ENCODE data around the gene C20orf141.

C20orf141 gene

DNA sequence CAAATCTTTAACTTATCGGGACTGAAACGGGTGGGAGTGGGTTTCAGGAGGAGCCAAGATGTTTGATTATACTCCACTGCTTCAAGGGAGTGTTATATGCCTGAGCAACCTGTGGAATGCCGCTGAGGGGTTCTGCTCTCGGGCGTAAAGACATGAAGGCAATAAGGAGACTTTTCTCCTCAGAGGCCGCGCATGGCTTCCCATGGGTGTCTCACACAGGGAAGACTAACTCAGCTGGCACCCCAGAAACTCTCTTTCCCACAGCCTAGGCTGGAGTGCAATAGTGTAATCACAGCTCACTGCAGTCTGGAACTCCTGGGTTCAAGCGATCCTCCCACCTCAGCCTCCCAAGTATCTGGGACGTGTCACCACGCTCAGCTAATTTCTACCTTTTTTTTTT is 5.1 kb upstream of the C20orf141 start:
- peaks cover 19% of the 10 kb centered on the region for H3K4me1 ChIP-seq (ENCODE audit: control insufficient read depth, insufficient read depth, low read length)
- H3K27ac ChIP-seq (ENCODE audit: low read depth, low read length), result no peak overlapping the region
- no peak overlapping the region for H3K9ac ChIP-seq (ENCODE audit: low read length)
- H3K27me3 ChIP-seq (ENCODE audit: control insufficient read depth, insufficient read depth, low read length), result peaks cover 33% of the 10 kb centered on the region
- peaks cover 6% of the 10 kb centered on the region for H3K9me3 ChIP-seq (ENCODE audit: control insufficient read depth, insufficient read depth, low read depth, low read length)
- no peak overlapping the region for H3K4me3 ChIP-seq (ENCODE audit: low read depth, low read length)
- H3K36me3 ChIP-seq (ENCODE audit: control insufficient read depth, insufficient read depth, low read length), result no peaks in the 10 kb centered on the region

DNA sequence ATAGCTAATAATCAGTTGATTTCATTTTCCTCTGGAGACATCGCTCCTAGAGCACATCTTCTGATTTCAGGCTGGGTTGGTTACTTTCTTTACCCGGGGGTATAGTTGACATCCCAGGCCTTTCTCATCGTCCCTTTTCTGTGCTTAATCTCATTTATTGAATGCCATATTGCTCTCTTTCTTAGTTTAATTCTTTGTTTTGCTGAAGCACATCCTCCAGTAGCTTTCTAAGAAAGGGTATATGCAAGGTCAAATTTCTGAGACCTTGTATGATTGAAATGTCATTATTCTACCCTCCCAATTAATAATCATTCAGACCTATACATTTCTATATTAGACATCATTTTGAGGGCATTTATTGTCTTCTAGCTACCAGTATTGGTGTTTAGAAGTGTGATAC is 2.6 kb upstream of the C20orf141 start:
- Histone ChIP-seq H3K9ac (ENCODE audit: low read length) (no peak overlapping the region), H3K4me3 (ENCODE audit: low read depth, low read length) (no peak overlapping the region), H3K27ac (ENCODE audit: low read depth, low read length) (no peak overlapping the region), H3K4me1 (ENCODE audit: control insufficient read depth, insufficient read depth, low read length) (peaks cover 5% of the 10 kb centered on the region; the same call in 1 of the 2 replicates), H3K27me3 (ENCODE audit: control insufficient read depth, insufficient read depth, low read length) (peaks cover 10% of the 10 kb centered on the region), H3K9me3 (ENCODE audit: control insufficient read depth, insufficient read depth, low read depth, low read length) (peaks cover 6% of the 10 kb centered on the region), H3K36me3 (ENCODE audit: control insufficient read depth, insufficient read depth, low read length) (no peaks in the 10 kb centered on the region)

DNA sequence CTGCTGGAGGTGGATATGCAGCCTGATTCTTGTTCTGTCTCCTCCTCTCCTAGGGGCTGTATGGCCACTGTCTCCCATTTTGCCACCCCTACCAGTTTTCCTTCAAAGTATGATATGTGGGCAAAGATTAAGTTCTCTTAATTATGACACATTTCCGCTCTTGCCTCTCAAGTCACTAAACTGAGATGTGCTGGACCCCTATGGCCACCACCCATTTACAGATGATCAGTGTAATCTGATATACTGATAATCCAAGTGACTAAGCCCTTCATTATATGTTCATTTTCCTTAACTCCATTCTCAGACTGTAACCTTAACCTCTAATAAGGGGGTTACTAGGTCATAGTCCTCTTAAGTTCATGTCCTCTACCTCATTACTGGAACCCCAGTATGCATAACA is 711 bp upstream of the C20orf141 start:
- Histone ChIP-seq H3K4me3 (ENCODE audit: low read depth, low read length) (no peak overlapping the region), H3K27ac (ENCODE audit: low read depth, low read length) (no peak overlapping the region), H3K9me3 (ENCODE audit: control insufficient read depth, insufficient read depth, low read depth, low read length) (peaks cover 6% of the 10 kb centered on the region), H3K4me1 (ENCODE audit: control insufficient read depth, insufficient read depth, low read length) (peaks cover 5% of the 10 kb centered on the region; the same call in 1 of the 2 replicates), H3K27me3 (ENCODE audit: control insufficient read depth, insufficient read depth, low read length) (peaks cover 13% of the 10 kb centered on the region), H3K9ac (ENCODE audit: low read length) (no peak overlapping the region), H3K36me3 (ENCODE audit: control insufficient read depth, insufficient read depth, low read length) (no peaks in the 10 kb centered on the region)

DNA sequence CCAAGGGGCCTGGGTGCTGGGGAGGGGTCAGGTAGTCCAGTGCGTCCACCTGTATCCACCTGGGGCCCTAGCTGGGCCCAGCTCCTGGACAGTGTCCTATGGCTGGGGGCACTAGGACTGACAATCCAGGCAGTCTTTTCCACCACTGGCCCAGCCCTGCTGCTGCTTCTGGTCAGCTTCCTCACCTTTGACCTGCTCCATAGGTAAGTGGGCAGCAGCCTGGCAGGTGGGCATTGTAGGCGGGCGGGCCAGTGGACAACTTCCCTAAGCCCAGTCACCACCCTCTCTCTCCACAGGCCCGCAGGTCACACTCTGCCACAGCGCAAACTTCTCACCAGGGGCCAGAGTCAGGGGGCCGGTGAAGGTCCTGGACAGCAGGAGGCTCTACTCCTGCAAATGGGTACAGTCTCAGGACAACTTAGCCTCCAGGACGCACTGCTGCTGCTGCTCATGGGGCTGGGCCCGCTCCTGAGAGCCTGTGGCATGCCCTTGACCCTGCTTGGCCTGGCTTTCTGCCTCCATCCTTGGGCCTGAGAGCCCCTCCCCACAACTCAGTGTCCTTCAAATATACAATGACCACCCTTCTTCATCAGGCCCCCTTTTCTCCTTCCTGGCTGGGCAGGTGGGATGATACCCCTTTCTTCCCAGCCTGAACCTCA is 584 bp downstream of the C20orf141 start:
- Histone ChIP-seq H3K4me1 (ENCODE audit: control insufficient read depth, insufficient read depth, low read length) (peaks cover 12% of the 10 kb centered on the region), H3K9ac (ENCODE audit: low read length) (no peak overlapping the region)

DNA sequence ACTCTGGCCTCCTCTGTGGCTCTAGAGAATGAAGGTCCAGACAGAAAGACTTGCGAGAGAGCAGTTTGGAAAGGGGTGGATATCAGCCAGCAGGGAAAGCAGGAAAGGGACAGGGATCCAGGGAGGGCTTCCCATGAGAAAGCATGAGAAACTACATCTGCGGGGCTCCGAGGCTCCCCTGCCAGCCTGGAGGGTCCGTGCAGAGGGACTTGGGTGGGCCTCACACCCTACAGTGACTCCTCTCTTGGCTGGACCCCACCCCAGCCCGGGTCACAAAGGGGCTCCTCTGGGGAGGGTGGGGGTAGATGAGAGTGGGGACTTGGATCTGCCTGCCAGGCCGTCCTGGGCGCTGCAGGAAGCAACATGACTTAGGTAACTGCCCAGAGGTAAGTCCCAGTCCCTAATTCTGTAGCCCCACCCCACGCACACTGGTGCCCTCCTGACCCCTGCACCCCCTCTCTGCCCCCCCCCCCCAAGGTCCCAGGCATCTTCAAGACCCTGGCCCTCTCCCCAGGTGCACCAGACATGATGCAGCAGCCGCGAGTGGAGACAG is 1.3 kb downstream of the C20orf141 start, which contains the start of gene TMEM239:
TSS of gene TMEM239 (plus strand) at position 335 of the 553 bp plus-strand sequence. CDS start at position 526, 191 bp downstream.
- Histone ChIP-seq H3K27ac (ENCODE audit: low read depth, low read length) (no peak within 1 kb of the TSS), H3K36me3 (ENCODE audit: control insufficient read depth, insufficient read depth, low read length) (no peaks in the 10 kb centered on the region), H3K9me3 (ENCODE audit: control insufficient read depth, insufficient read depth, low read depth, low read length) (peaks cover 6% of the 10 kb centered on the region), H3K4me1 (ENCODE audit: control insufficient read depth, insufficient read depth, low read length) (peaks cover 20% of the 10 kb centered on the region), H3K9ac (ENCODE audit: low read length) (no peak within 1 kb of the TSS), H3K4me3 (ENCODE audit: low read depth, low read length) (no peak within 1 kb of the TSS), H3K27me3 (ENCODE audit: control insufficient read depth, insufficient read depth, low read length) (peaks cover 33% of the 10 kb centered on the region)

More for the DNA sequence above, 584 bp downstream of the C20orf141 start:
- Histone ChIP-seq H3K27ac (ENCODE audit: low read depth, low read length) (no peak overlapping the region), H3K27me3 (ENCODE audit: control insufficient read depth, insufficient read depth, low read length) (peaks cover 26% of the 10 kb centered on the region), H3K36me3 (ENCODE audit: control insufficient read depth, insufficient read depth, low read length) (no peaks in the 10 kb centered on the region), H3K9me3 (ENCODE audit: control insufficient read depth, insufficient read depth, low read depth, low read length) (peaks cover 6% of the 10 kb centered on the region), H3K4me3 (ENCODE audit: low read depth, low read length) (no peak overlapping the region)

DNA sequence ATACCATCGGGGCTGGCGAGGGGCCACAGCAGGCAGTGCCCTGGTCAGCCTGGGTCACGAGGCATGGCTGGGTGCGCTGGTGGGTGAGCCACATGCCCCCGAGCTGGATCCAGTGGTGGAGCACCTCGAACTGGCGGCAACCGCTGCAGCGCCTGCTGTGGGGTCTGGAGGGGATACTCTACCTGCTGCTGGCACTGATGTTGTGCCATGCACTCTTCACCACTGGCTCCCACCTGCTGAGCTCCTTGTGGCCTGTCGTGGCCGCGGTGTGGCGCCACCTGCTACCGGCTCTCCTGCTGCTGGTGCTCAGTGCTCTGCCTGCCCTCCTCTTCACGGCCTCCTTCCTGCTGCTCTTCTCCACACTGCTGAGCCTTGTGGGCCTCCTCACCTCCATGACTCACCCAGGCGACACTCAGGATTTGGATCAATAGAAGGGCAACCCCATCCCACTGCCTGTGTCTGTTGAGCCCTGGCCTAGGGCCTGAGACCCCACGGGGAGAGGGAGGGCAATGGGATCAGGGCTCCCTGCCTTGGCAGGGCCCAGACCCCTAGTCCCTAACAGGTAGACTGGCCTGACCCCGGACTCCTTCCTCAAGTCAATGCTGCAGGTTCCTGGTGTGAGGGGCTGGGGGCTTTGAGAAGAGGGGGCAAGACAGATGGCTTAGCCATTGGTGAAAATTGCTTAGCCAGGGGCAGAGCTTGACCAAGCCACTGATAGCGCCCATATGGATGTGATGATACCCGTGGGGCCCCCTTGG is 2.0 kb downstream of the C20orf141 start:
- Histone ChIP-seq H3K27ac (ENCODE audit: low read depth, low read length) (no peak overlapping the region), H3K27me3 (ENCODE audit: control insufficient read depth, insufficient read depth, low read length) (peaks cover 40% of the 10 kb centered on the region), H3K36me3 (ENCODE audit: control insufficient read depth, insufficient read depth, low read length) (no peaks in the 10 kb centered on the region), H3K4me3 (ENCODE audit: low read depth, low read length) (no peak overlapping the region), H3K4me1 (ENCODE audit: control insufficient read depth, insufficient read depth, low read length) (peaks cover 21% of the 10 kb centered on the region), H3K9me3 (ENCODE audit: control insufficient read depth, insufficient read depth, low read depth, low read length) (peaks cover 6% of the 10 kb centered on the region), H3K9ac (ENCODE audit: low read length) (no peak overlapping the region)

DNA sequence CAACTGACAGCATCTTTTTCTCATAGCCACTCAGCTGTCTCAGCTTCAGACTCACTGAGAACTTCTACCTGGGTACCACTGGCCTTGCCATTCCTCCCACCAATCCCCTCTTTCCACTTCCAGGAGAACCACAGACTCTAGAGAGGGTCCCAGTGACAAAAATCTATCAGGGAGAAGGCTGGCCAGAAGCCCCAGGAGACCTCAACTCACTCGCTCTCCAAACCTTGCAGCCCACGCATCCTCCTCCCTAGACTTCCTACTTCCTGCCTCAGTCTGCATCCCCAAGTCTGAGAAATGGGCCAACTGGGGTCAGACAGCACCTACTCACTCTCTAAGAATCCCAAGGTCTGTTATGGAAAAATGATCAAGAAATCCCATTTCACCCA is 2.5 kb downstream of the C20orf141 start:
- H3K4me1 ChIP-seq (ENCODE audit: control insufficient read depth, insufficient read depth, low read length), result peaks cover 21% of the 10 kb centered on the region
- no peaks in the 10 kb centered on the region for H3K36me3 ChIP-seq (ENCODE audit: control insufficient read depth, insufficient read depth, low read length)
- H3K27ac ChIP-seq (ENCODE audit: low read depth, low read length), result no peak overlapping the region
- no peak overlapping the region for H3K9ac ChIP-seq (ENCODE audit: low read length)
- peaks cover 46% of the 10 kb centered on the region for H3K27me3 ChIP-seq (ENCODE audit: control insufficient read depth, insufficient read depth, low read length)
- peaks cover 2% of the 10 kb centered on the region for H3K9me3 ChIP-seq (ENCODE audit: control insufficient read depth, insufficient read depth, low read depth, low read length)
- H3K4me3 ChIP-seq (ENCODE audit: low read depth, low read length), result no peak overlapping the region

DNA sequence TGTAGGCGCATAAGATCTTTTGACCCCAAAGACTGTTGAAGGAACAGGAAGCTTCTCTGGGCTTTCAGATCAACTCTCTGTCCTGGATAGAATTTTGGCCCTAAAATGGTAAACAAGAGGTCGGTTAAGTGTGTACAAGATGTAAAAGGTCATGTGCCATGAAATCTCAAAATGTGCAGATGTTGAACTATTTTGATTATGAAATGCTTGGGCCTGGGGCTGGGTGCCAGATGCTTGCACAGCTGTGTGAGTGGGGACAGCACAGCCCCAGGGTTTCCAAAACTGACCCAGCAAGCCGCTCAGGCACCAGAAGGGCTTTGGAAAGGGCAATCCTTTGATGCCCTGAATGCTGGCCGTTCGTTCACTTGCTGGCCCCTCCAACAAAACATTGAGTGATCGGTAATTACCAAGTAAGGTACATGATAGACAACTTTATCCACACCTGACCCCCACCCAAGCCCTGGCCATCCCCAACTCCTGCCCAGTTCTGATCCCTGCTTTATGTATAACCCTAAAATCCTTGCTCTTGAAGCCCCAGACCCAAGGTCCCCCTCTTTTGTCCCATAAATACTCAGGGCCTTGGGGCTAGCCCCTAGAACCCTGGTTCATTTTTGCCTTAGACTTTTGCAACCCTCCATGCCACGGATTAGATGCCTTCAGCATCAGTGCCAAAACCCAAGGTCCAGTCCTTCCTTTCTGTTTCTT is 3.3 kb downstream of the C20orf141 start:
- H3K4me1 ChIP-seq (ENCODE audit: control insufficient read depth, insufficient read depth, low read length), result peaks cover 21% of the 10 kb centered on the region
- H3K27me3 ChIP-seq (ENCODE audit: control insufficient read depth, insufficient read depth, low read length), result peaks cover 47% of the 10 kb centered on the region
- H3K36me3 ChIP-seq (ENCODE audit: control insufficient read depth, insufficient read depth, low read length), result no peaks in the 10 kb centered on the region
- no peaks in the 10 kb centered on the region for H3K9me3 ChIP-seq (ENCODE audit: control insufficient read depth, insufficient read depth, low read depth, low read length)
- no peak overlapping the region for H3K9ac ChIP-seq (ENCODE audit: low read length)
- H3K4me3 ChIP-seq (ENCODE audit: low read depth, low read length), result no peak overlapping the region
- no peak overlapping the region for H3K27ac ChIP-seq (ENCODE audit: low read depth, low read length)

DNA sequence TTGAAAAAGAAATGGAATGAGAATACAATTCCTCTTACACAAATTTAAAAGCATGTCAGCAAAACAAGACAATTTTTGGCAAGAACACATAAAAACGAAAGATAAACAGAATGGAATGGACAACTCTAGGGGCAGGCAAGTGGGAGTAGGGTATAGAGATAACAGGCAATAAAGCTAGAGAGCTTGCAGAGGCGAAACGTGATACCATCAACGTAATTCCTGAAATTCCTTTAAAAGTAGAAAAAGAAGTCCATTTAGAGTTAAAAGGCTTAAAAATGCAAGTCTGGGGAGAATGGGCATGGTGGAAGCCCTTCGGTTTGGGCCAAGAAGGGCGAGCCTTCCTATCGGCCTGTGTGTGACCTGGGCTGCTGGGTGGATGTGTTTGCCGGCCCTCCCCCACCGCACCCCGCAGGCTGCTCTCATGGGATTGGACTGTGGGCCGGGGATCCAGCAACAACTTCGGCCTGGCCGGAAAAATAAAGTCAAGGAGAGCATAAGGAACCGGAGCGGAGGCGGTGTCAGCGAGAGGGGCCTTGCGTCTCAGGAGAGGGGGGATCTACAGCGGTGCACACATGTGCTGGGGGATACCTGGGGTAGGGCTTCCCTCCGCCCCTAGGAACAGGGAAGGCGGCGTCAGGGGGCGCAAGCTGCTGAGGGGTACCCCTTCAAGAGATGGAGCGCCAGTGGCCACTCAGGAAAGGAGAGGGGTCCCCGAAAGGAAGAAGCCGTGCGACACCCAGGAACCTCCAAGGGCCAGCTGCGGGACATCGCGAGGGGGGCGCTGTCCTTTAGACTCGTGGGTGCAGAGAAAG is 5.5 kb downstream of the C20orf141 start:
- Histone ChIP-seq H3K9ac (ENCODE audit: low read length) (no peak overlapping the region), H3K36me3 (ENCODE audit: control insufficient read depth, insufficient read depth, low read length) (no peaks in the 10 kb centered on the region), H3K27me3 (ENCODE audit: control insufficient read depth, insufficient read depth, low read length) (peaks cover 47% of the 10 kb centered on the region), H3K27ac (ENCODE audit: low read depth, low read length) (no peak overlapping the region), H3K9me3 (ENCODE audit: control insufficient read depth, insufficient read depth, low read depth, low read length) (no peaks in the 10 kb centered on the region), H3K4me3 (ENCODE audit: low read depth, low read length) (peak overlapping the region; percentile 29), H3K4me1 (ENCODE audit: control insufficient read depth, insufficient read depth, low read length) (peaks cover 15% of the 10 kb centered on the region)
